HG02623 (cell line): ENCODE measurements around the gene COPG2.
"Not testable (repeated sequence)": the region's sequence is repeated elsewhere in the genome, so short reads cannot be mapped to it uniquely, and the experiment has no call there.

Experiments used
- ATAC-seq: cut with Tn5 transposase; IDR thresholded peaks from one replicate; pipeline ENCODE4 v1.9.1; 2021; ENCODE audit warnings: moderate library complexity; ENCODE audit not compliant: unreplicated experiment

The COPG2 gene

GRCh38 chr7:130654850-130655249, 13.7 kb downstream of the COPG2 start:
- ATAC-seq: no peak

DNA sequence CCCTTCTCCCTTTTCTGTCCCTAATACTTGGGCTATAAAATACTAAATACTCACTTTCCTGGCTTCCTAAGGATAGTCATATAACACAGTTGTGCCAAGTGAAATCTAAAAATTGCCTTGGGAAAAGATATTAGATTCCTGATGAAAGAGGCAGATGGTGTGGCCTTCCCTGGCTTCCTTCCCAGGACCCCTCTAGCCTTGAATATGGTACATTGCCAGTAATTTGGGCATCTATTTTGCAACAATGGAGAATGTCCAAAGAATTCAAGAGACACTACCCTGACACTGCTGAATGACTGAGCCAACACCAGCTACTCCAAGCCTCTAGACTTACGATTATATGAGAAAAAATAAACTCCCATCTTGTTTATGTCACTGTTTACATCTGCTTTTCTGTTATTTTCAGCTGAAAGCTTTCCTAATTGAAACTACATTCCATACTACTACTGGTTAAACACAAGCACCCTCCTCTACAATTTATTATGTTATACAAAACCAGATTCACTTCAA, 17.9 kb downstream of the COPG2 start:
- no peak for ATAC-seq

GRCh38 chr7:130649004-130649790, 19.4 kb downstream of the COPG2 start:
- no peak for ATAC-seq

DNA sequence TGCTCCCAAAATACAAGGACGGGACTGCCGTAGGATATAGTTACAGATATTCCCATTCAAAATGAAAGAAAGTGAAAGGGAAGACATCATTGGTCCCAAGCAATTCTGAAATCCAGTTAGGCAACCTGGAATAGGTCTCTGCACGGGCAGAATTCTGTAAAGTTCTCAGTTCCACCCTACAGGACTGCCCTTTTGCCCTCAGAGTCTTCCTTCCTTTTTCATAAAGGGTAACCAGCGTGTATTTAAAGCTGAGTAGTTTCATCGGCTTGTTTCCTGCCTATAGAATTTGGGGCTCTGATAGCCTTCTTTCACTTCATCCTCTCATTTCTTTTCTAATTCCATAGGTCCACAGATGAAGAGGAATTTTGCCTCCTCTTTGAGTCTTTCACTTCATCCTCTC, 20.0 kb downstream of the COPG2 start:
- ATAC-seq: no peak

DNA sequence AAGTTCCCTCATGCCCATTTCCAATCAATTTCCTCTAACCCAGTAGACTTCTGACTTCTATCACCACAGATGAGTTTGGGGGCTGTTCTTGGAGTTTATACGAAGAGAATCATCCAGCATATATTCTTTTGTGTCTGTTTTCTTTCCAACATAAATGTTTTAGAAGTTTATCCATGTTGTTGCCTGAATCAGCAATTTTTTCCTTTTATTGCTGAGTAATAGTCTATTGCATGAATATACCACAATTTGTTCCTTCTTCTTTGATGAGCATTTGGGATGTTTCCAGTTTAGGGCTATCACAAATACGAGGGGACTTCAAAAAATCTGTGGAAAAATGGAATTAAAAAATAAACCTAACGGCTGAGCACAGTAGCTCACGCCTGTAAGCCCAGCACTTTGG, 26.2 kb downstream of the COPG2 start:
- ATAC-seq: no peak

DNA sequence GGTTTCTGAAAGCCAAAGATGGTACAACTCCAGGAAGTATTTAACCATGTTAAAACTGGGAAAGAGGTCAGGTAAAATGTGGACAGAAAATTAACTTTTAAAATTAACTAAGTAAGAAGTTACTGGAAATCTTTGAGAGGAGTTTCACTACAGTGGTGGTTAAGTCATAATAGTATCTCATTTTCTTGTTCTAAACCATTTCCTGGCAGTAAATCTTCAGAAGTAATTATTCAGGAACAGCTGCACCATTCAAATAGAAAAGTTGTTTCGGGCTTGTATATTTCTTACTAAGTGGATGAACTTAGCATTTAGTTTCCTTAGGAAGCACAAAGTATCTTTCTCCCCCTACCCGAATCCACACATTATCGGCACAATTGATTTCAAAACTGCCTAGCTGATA, 27.1 kb downstream of the COPG2 start:
- ATAC-seq: no peak

DNA sequence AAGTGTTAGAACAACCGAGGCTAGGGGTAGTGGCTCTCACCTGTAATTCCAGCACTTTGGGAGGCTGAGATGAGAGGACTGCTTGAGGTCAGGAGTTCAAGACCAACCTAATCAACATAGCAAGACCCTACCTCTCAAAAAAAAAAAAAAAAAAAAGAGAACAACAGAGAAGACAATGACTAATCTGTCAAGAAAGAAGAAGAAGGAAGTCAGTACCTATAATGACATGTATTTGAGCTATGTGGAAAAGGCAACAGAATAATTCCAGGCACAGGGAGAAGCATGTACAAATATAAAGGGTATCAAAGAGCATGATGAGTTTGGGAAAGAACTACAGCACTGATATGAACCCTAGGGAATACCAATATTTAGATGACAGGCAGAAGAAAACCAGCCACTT, 27.5 kb downstream of the COPG2 start:
- ATAC-seq: no peak

DNA sequence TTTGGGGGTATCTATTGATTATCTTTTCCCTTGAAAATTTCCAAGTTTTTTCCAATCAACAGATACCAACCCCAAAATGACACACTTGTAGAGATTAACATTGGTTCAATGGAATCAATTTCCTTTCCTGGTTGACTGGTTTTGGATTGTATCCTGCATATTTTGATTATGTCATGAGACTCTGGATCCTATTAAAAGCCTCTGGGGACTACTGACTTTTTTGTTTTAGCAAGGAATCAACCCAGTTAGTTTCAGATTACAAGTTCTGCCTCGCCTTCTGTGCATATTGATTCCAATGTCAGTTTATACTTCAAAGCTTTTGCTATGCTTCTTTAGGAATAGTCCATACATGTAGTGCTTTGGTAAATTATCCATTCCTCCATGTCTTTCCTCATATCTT, 29.2 kb downstream of the COPG2 start:
- ATAC-seq: no peak

DNA sequence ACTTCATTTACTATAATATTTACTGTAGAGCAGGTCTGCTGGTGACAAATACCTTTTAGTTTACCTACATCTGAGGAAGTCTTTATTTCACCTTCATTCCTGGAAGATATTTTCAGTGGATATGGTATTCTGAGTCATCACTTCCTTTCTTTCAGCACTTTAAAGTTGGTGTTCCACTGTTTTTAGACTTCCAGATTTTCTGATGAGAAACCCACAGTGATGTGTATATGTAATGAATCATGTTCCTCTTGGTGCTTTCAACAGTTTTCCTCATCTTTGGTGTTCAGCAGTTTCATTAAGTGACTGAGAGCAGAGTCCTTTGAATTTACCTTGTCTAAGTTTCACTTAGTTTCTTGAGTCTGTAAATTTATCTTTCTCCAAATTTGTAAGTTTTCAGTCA, 36.4 kb downstream of the COPG2 start:
- ATAC-seq: no peak

- ATAC-seq: no peak
Observed at GRCh38 chr7:130628901-130629300, 39.6 kb downstream of the COPG2 start.

DNA sequence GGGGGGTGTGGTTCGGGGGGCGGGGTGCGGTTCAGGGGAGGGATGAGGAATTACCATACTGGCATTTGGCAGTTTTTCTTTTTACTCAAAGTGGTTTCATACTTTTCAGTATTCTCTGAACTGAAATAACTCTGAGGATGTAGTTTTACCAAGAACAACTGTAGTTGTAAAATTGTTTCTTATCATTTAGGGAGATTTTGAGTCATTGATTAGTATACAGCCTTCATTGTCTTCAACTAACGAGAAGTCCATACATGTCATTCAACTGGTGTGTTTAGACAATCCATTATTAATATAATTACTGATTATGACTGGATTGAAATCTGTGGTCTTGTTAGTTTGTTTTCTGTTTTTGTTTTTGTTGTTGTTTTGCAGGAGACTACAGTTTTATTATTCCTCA, 40.8 kb downstream of the COPG2 start:
- ATAC-seq: no peak

GRCh38 chr7:130622866-130623265, 45.7 kb downstream of the COPG2 start:
- ATAC-seq: no peak

GRCh38 chr7:130615583-130615982, 53.0 kb downstream of the COPG2 start:
- no peak for ATAC-seq

DNA sequence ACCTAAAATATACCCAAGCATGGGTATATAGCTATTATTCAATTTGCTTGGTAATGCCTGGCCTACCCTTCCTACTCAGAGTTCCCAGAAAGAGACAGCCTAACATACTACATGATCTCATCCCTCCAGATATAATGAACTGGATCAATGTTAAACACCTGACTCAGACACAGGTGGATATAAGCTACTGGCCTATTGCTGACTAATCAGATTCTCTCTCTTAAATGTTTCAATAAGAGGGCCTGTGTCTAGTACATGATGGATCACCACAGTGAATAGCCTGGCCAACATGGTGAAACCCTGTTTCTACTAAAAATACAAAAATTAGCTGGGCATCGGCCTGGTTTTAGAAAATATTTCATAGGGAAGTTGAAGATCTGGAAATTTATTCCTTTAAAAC, 54.1 kb downstream of the COPG2 start:
- ATAC-seq: no peak

DNA sequence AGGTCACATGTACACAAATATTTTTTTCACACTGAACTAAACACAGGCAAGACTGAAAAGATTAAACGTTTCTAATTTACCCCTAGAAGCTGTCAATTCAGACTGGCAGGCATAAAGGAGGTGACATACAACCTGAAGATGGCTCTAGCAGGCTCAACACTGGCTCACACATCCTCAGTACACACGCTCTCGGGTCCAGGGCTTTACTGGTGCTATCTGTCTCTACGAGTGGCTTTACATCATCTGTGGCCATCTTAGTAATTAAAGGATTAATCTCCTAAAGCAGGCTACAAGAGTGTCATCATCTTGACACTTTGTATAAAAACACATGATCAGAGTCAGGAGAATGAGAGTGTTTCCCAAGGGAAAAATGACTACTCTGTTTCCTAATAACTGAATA, 57.3 kb downstream of the COPG2 start:
- ATAC-seq: no peak

GRCh38 chr7:130607066-130607465, 61.5 kb downstream of the COPG2 start:
- ATAC-seq: not testable (repeated sequence)

- no peak for ATAC-seq
Observed at GRCh38 chr7:130606161-130606560, 62.4 kb downstream of the COPG2 start.

GRCh38 chr7:130598056-130598455, 70.5 kb downstream of the COPG2 start:
- ATAC-seq: no peak

GRCh38 chr7:130595986-130596385, 72.6 kb downstream of the COPG2 start:
- ATAC-seq: no peak

- ATAC-seq: no peak
Observed at GRCh38 chr7:130593033-130593432, 75.5 kb downstream of the COPG2 start.

- not testable (repeated sequence) for ATAC-seq
Observed at GRCh38 chr7:130591464-130591863, 77.1 kb downstream of the COPG2 start.

DNA sequence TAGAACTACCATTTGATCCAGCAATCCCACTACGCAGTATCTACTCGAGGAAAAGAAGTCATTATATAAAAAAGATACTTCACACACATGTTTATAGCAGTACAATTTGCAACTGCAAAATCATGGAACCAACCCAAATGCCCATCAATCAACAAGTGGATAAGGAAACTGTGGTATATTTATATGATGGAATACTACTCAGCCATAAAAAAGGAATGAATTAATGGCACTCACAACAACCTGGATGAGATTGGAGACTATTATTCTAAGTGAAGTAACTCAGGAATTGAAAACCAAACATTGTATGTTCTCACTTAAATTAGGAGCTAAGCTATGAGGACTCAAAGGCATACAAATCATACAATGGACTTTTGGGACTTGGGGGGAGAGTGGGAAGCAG, 82.6 kb downstream of the COPG2 start:
- not testable (repeated sequence) for ATAC-seq

GRCh38 chr7:130575110-130575509, 93.4 kb downstream of the COPG2 start:
- not testable (repeated sequence) for ATAC-seq
